CD4-positive, alpha-beta T cell treated with Interleukin-6 for 4 hours (primary cell): ENCODE measurements around the gene PCDHGA8.

ENCODE experiments used
- DNase-seq: peaks from one replicate; pipeline ENCODE4 v3.0.0-alpha.2; 2020; ENCODE audit warnings: mixed read lengths

PCDHGA8 gene

GRCh38 chr5:141437221-141437620 is 44.8 kb downstream of the PCDHGA8 start:
- no peak for DNase-seq

DNA sequence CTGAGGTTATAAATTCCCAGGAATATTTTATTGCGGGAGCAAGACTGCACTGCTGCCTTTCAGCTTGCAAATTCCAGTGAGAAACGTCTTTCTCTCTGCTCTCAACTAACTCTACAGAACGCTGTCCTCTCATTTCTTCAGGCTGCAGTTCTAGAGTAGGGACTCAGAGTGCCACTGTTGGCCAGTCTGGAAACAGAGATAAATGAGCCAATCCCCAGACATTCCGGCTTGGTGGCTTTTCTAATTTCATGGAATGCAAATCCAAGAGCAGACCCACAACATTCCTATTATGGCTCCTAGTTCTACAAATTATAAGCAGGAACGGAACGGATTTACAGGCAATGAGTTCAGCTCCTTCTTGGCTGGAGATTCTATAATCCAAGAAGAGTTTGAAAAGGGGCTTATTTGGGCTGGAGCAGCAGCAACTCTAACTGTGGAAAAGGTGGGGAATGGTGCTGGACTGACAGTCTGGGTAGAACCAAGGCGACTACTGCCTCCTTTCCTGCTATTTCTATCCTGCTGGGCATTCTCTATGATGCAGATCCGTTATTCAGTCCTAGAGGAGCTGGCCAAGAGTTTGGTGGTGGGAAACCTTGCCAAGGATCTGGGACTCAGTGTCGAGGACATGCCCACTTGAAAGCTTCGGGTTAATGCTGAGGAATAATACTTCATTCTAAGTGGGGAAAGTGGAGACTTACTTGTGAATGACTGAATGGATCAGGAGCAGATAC is 47.1 kb downstream of the PCDHGA8 start:
- DNase-seq: no peak

DNA sequence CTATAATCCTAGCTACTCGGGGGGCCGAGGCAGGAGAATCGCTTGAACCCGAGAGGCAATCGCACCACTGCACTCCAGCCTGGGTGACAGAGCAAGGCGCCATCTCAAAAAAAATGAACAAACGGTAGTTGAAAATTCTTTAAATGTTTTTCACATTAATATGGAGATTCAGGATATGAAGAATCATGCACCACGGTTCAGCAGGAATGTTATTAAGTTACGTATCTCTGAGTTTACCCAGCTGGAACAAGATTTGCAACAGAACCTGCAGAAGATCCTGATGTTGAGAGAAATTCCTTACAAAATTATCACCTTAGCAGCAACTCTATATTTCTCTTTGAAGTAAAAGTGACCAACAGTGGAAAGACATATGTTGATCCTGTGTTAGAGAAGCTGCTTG is 47.9 kb downstream of the PCDHGA8 start:
- no peak for DNase-seq

DNA sequence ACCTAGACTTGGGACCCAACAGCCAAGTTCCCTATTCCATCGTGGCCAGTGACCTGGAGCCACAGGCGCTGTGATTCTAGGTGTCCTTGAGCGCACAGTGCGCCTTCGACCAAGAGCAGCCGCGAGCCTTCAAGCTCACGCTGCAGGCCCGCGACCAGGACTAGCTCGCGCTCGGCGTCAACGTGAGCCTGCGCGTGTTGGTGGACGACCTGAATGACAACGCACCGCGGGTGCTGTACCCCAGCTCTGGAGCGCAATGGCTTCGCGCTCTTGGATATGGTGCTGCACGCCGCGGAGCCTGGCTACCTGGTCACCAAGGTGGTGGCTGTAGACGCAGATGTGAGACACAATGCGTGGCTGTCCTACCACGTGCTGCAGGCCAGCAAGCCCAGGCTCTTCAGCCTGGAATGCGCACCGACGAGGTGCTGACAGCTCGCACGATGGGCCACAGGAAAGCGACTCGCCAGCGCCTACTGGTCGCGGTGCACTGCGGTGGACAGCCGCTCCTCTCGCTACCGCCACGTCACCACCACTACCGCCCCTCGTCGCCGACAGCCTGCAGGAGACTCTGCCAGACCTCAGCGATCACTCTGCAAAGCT is 49.2 kb downstream of the PCDHGA8 start:
- DNase-seq: no peak
